HEK293 (cell line): Measurements from ENCODE around the gene RANBP3L.

Source experiments
- CTCF ChIA-PET: fragments of 350-600 bp; formaldehyde crosslinking; extraction: SDS; loops from one replicate; lab custom pipeline; 2021; ENCODE audit warnings: antibody characterized with exemption; lab: Yijun Ruan, JAX
- POLR2A ChIA-PET: fragments of 300-600 bp; formaldehyde crosslinking; extraction: SDS; loops from one replicate; lab custom pipeline; 2020; ENCODE audit warnings: antibody characterized with exemption, inconsistent platforms; lab: Yijun Ruan, JAX
- H3K27ac ChIP-seq: fragments of 200-500 bp; sonication (Bioruptor generic); 2 replicates; pipeline ENCODE4 v1.5.1; 2014; ENCODE audit warnings: low read depth, low read length, control low read depth, inconsistent platforms; ENCODE audit errors: extremely low read depth
- H3K36me3 ChIP-seq, 2 experiments: fragments of 200-500 bp in 1 of 2; sonication (Bioruptor generic) in 1 of 2; 1 replicate in 1 of 2; 2 replicates in 1 of 2; pipeline ENCODE4 v1.5.1; 2014 to 2017; ENCODE audit warnings: inconsistent platforms in 2 of 2, low read length in 2 of 2; ENCODE audit not compliant: control insufficient read depth in 2 of 2, insufficient read depth in 1 of 2
- H3K4me1 ChIP-seq: fragments of 200-500 bp; sonication (Bioruptor generic); 2 replicates; pipeline ENCODE4 v1.5.1; 2014; ENCODE audit warnings: mild to moderate bottlenecking, low read length, inconsistent platforms; ENCODE audit not compliant: control insufficient read depth, insufficient read depth
- H3K4me3 ChIP-seq: 2 replicates; pipeline ENCODE4 v1.5.1; 2011; ENCODE audit warnings: low read depth, mild to moderate bottlenecking, control low read depth, low read length, moderate library complexity
- H3K9me3 ChIP-seq: fragments of 200-500 bp; sonication (Bioruptor generic); 2 replicates; pipeline ENCODE4 v1.5.1; 2014; ENCODE audit warnings: low read depth, low read length, inconsistent platforms; ENCODE audit not compliant: control insufficient read depth, insufficient read depth
- CTCF ChIP-seq: fragments of 450-650 bp; formaldehyde crosslinking; IDR thresholded peaks from 2 replicates; pipeline ENCODE4 v1.5.1; 2016; ENCODE audit warnings: missing biosample characterization, missing genetic modification characterization
- KLF10 ChIP-seq: fragments of 450-650 bp; IDR thresholded peaks from 2 replicates; pipeline ENCODE4 v1.5.1; 2018; ENCODE audit warnings: missing biosample characterization, mild to moderate bottlenecking, missing genetic modification characterization
- KLF7 ChIP-seq: fragments of 450-650 bp; formaldehyde crosslinking; IDR thresholded peaks from 2 replicates; pipeline ENCODE4 v1.5.1; 2016; ENCODE audit warnings: missing biosample characterization, missing genetic modification characterization, borderline replicate concordance
- MEIS1 ChIP-seq: sonication (generic); formaldehyde crosslinking; IDR thresholded peaks from 2 replicates; pipeline ENCODE4 v1.8.1; 2022; ENCODE audit warnings: missing genetic modification reagents, mild to moderate bottlenecking, borderline replicate concordance
- PRDM6 ChIP-seq: fragments of 450-650 bp; formaldehyde crosslinking; IDR thresholded peaks from 2 replicates; pipeline ENCODE4 v1.5.1; 2017; ENCODE audit warnings: missing biosample characterization, missing genetic modification characterization
- SETDB1 ChIP-seq: IDR thresholded peaks from one replicate; pipeline ENCODE4 v1.6.1; 2017; ENCODE audit warnings: mild to moderate bottlenecking, low read length, moderate library complexity, mixed read lengths; ENCODE audit not compliant: insufficient read length
- ZBTB1 ChIP-seq: fragments of 450-650 bp; formaldehyde crosslinking; IDR thresholded peaks from 2 replicates; pipeline ENCODE4 v1.5.1; 2016; ENCODE audit warnings: missing biosample characterization, missing genetic modification characterization
- ZBTB44 ChIP-seq: fragments of 450-650 bp; IDR thresholded peaks from 2 replicates; pipeline ENCODE4 v1.5.1; 2018; ENCODE audit warnings: missing biosample characterization, mild to moderate bottlenecking, missing genetic modification characterization
- ZFHX2 ChIP-seq: fragments of 450-650 bp; formaldehyde crosslinking; conservative IDR thresholded peaks from 2 replicates; pipeline ENCODE4 v1.5.1; 2016; ENCODE audit warnings: missing biosample characterization, missing genetic modification characterization
- ZFP69B ChIP-seq: fragments of 450-650 bp; formaldehyde crosslinking; IDR thresholded peaks from 2 replicates; pipeline ENCODE4 v1.5.1; 2016; ENCODE audit warnings: missing biosample characterization, missing genetic modification characterization
- ZNF169 ChIP-seq: fragments of 450-650 bp; formaldehyde crosslinking; IDR thresholded peaks from 2 replicates; pipeline ENCODE4 v1.5.1; 2016; ENCODE audit warnings: missing biosample characterization, missing genetic modification characterization
- ZNF19 ChIP-seq: fragments of 450-650 bp; formaldehyde crosslinking; IDR thresholded peaks from 2 replicates; pipeline ENCODE4; 2016; ENCODE audit warnings: missing biosample characterization, missing genetic modification characterization, low read depth
- ZNF239 ChIP-seq: fragments of 450-650 bp; formaldehyde crosslinking; IDR thresholded peaks from 2 replicates; pipeline ENCODE4 v1.5.1; 2016; ENCODE audit warnings: missing biosample characterization, missing genetic modification characterization
- ZNF394 ChIP-seq: fragments of 450-650 bp; formaldehyde crosslinking; IDR thresholded peaks from 2 replicates; pipeline ENCODE4 v1.5.1; 2016; ENCODE audit warnings: missing biosample characterization, missing genetic modification characterization, mild to moderate bottlenecking, moderate library complexity, borderline replicate concordance
- ZNF449 ChIP-seq: fragments of 450-650 bp; formaldehyde crosslinking; IDR thresholded peaks from 2 replicates; pipeline ENCODE4 v1.5.1; 2017; ENCODE audit warnings: missing biosample characterization, mild to moderate bottlenecking, missing genetic modification characterization, moderate library complexity
- ZNF513 ChIP-seq: fragments of 450-650 bp; IDR thresholded peaks from 2 replicates; pipeline ENCODE4 v1.5.1; 2018; ENCODE audit warnings: missing biosample characterization, missing genetic modification characterization
- ZNF521 ChIP-seq: fragments of 450-650 bp; formaldehyde crosslinking; IDR thresholded peaks from 2 replicates; pipeline ENCODE4 v1.5.1; 2017; ENCODE audit warnings: missing biosample characterization, mild to moderate bottlenecking, missing genetic modification characterization
- ZNF548 ChIP-seq: fragments of 450-650 bp; formaldehyde crosslinking; IDR thresholded peaks from 2 replicates; pipeline ENCODE4 v1.5.1; 2016; ENCODE audit warnings: missing biosample characterization, missing genetic modification characterization
- ZNF555 ChIP-seq: fragments of 450-650 bp; formaldehyde crosslinking; conservative IDR thresholded peaks from 2 replicates; pipeline ENCODE4 v1.5.1; 2017; ENCODE audit warnings: missing biosample characterization, mild to moderate bottlenecking, missing genetic modification characterization, inconsistent platforms
- ZNF747 ChIP-seq: fragments of 450-650 bp; formaldehyde crosslinking; IDR thresholded peaks from 2 replicates; pipeline ENCODE4 v1.5.1; 2016; ENCODE audit warnings: missing biosample characterization, missing genetic modification characterization
- ZNF791 ChIP-seq: fragments of 450-650 bp; formaldehyde crosslinking; IDR thresholded peaks from 2 replicates; pipeline ENCODE4 v1.5.1; 2016; ENCODE audit warnings: missing biosample characterization, missing genetic modification characterization
- ZNF792 ChIP-seq: fragments of 450-650 bp; formaldehyde crosslinking; IDR thresholded peaks from 2 replicates; pipeline ENCODE4 v1.5.1; 2016; ENCODE audit warnings: missing biosample characterization, missing genetic modification characterization

The RANBP3L gene

GRCh38 chr5:36228505-36228904 is 73.2 kb downstream of the RANBP3L start:
- TF ChIP-seq ZNF169 (tag by site-specific recombination) (no peak), ZNF19 (tag by site-specific recombination) (no peak), CTCF (no peak), ZNF513 (no peak), ZBTB1 (tag by site-specific recombination) (no peak), ZFP69B (no peak), ZNF792 (no peak), ZBTB44 (tag by site-specific recombination) (no peak), ZNF747 (tag by site-specific recombination) (no peak)
- POLR2A ChIA-PET: no interaction called here
- no peak overlapping the region for H3K4me3 ChIP-seq

GRCh38 chr5:36227046-36227445 is 74.7 kb downstream of the RANBP3L start:
- ChIA-PET POLR2A (no interaction called here), CTCF (interaction anchor here (0.6 to 0.7 kb wide), 2 partner anchors 52 to 489 kb away, joined by 3 to 4 read pairs; no protein-coding TSS in a partner anchor)
- no peaks in the 10 kb centered on the region for H3K9me3 ChIP-seq
- peaks cover 15 to 16% of the 10 kb centered on the region in 2 experiments for H3K36me3 ChIP-seq
- no peaks in the 10 kb centered on the region for H3K4me1 ChIP-seq
- H3K4me3 ChIP-seq: no peak overlapping the region
- H3K27ac ChIP-seq: no peak overlapping the region
- TF ChIP-seq ZNF521 (tag by site-specific recombination): no peak
- TF ChIP-seq ZNF791: no peak
- TF ChIP-seq KLF10 (tag by site-specific recombination): no peak

More at GRCh38 chr5:36228505-36228904, 73.2 kb downstream of the RANBP3L start:
- Histone ChIP-seq H3K4me1 (no peaks in the 10 kb centered on the region), H3K27ac (no peak overlapping the region), H3K9me3 (no peaks in the 10 kb centered on the region), H3K36me3 (peaks cover 15 to 16% of the 10 kb centered on the region in 2 experiments)
- CTCF ChIA-PET: interaction anchor here (0.6 kb wide), 1 partner anchor 76 kb away, joined by 3 read pairs; no protein-coding TSS in a partner anchor

GRCh38 chr5:36222620-36223019 is 79.1 kb downstream of the RANBP3L start:
- Histone ChIP-seq H3K4me1 (0 out of 2 replicates have a peak, but pooled peaks cover 2% of the 10 kb centered on the region), H3K9me3 (no peaks in the 10 kb centered on the region), H3K27ac (no peak overlapping the region), H3K36me3 (peaks cover 25 to 26% of the 10 kb centered on the region in 2 experiments), H3K4me3 (no peak overlapping the region)
- ChIA-PET POLR2A (no interaction called here), CTCF (interaction anchor here (1.1 kb wide), 1 partner anchor 14 kb away, joined by 4 read pairs; no protein-coding TSS in a partner anchor)
- no peak for TF ChIP-seq ZNF555 (tag by site-specific recombination)
- no peak for TF ChIP-seq MEIS1 (CRISPR knock-in tag)
- TF ChIP-seq ZFHX2 (tag by site-specific recombination): no peak
- TF ChIP-seq KLF7 (tag by site-specific recombination): no peak
- no peak for TF ChIP-seq SETDB1
- TF ChIP-seq ZNF394 (tag by site-specific recombination): no peak
- no peak for TF ChIP-seq ZNF239 (tag by site-specific recombination)
- TF ChIP-seq PRDM6: no peak
- TF ChIP-seq ZNF548: no peak
- TF ChIP-seq ZNF449 (tag by site-specific recombination): no peak
